DMS 273 treated with DMSO at 0.1 percent for 48 hours (cell line): Measurements from ENCODE around the gene DOCK1.
"Not testable (repeated sequence)": the region's sequence is repeated elsewhere in the genome, so short reads cannot be mapped to it uniquely, and the experiment has no call there.

ENCODE experiments used
- DNase-seq: peaks from one replicate; lab custom pipeline; 2025; lab: John Stamatoyannopoulos, UW

Gene DOCK1

DNA sequence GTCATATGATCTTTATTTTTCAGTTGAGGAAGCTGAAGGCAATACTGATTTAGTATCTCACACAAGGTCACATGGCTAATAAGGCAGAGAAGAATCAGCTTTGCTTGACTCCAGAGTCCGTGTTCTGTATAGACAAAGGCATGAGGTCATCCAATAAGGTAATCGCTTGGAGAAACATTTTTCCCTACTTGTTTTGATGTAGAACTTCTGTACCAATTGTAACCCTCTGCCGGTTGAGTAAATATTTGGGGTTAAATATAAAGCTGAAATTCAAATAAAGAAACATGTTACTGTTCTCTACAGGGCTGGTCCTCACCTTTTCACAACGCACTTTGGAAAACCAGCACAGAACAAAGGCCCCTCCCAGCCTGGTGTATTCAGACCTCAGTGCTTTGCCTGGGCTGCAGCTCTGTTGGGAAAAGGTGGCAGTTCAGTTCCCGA, 374.1 kb downstream of the DOCK1 start:
- no peak for DNase-seq

DNA sequence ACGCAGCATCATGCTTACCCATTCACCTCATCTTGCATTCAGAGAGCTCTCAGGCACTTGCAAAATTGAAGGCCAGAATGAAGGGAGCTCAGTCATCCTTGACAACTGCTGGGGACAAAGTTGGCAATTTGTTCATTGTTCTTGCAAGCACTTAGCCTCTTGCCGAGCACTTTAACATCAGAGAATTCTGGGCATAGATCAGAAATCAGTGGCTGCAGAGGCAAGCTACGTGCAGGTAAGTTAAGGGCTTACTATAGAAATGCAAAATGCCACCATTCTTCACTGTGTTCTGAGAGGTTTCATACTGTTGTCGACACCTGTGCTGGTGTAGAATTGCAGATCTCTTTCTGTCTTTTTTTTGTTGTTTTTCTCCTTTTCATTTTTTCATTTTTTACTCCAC, 375.2 kb downstream of the DOCK1 start:
- DNase-seq = no peak

DNA sequence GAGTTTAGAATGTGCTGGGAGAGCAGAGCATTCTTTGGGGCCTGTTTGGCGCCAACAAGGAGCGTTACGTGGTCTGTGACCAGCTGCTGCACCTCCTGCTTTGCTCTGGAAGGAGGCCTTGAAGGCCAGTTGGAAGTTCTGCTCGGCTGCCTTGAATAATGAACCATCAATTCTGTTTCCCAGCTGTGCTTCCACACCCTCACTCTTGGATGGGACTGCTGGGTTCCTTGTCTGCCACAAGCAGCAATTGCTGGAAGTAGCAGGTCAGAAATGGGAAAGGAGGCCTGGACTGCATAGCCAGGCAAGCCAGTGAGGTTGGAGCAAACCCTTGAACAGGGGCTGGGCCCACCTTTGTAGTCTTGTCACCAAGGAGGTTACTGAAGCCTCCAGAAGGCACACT, 377.8 kb downstream of the DOCK1 start:
- DNase-seq = peak; percentile 63

DNA sequence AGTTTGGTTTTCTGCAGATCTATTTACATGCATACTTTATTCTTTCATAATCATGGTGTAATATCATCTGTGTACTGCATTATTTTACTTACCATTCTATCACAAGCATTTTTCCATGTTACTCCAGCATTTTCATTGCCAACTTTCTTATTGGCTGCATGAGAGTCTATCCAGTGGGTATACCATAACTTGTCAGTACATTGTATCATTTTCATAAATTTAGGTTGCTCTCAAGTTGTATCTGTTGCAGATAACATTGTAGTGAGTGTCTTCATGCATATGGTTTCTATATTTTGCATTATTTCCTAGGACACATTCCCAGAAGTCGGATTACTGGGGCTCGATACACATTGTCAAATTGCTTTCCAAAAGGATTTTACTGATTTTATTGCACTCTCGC, 378.3 kb downstream of the DOCK1 start:
- DNase-seq = no peak

DNA sequence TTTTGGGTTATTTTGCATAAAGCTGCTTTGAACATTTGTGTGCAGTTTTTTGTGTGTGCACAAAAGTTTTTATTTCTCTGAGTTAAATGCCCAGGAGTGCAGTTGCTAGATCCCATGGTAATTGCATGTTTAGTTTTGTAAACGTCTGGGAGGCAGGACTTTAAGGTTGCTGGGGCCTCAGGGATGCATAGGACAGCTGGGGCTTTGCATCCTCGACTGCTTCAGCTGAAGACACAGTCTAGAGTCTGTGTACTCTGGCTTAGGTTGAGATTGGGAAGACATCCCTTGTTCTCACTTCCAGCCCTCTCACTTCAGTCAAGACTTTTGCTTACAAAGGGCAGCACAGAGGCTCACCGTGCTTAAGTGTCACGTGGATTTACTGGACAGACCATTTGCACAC, 385.6 kb downstream of the DOCK1 start:
- DNase-seq = no peak

DNA sequence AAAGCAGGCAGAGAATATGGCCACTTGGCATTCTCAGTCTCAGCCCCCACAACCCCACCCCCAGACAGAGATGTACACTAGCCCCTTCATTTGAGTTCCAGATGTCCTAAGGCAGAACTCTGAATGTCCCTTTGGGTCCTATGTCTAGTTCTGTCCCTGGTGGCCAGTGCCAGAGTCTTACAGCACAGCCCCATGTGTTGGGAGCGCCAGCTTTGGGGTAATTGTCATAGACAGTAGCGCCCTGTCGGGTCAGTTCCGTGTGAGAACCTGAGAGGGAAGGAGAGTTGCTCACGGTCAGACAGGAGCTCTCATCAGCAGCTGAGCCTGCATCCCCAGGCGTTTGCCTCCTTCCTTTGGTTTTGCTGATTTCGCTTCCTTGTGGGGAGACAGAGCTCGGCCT, 386.1 kb downstream of the DOCK1 start:
- no peak for DNase-seq

DNA sequence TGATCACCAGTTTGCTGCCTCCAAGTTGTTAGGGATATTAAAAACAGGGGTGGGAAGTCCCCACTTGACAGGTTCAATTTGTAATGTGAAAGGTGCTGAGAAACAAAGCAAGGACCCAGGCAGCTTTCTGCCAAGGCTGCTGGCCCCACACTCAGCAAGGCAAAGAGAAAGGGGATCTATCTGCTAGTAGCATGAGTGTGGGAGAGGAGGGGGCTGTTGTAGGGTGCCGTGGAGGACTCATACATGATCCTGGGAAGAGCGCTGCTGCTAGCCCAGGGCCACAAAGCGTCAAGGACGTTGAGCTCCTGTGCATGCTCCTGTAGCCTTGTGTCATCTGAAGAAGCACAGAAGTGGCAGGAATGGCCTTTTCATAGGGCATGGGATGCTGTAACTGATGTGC, 387.7 kb downstream of the DOCK1 start:
- DNase-seq = no peak

DNA sequence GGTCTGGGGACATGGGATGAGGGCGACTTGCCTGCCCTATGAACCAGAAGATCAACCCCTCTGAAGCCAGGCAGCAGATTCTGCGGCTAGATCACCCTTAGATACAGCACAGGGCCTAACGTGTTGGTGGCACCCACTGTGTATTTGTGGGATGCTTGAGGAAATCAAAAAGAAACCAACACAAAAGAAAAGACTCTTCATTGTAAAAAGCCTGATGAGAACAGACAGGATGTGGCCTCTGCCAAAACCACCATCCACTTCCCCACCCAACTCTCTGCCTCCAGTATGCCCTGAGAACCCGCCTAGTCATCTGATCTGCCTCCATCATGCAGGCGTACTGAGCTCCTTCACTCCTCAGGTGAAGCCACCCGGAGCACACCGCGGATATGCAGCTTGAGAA, 388.4 kb downstream of the DOCK1 start:
- no peak for DNase-seq

DNA sequence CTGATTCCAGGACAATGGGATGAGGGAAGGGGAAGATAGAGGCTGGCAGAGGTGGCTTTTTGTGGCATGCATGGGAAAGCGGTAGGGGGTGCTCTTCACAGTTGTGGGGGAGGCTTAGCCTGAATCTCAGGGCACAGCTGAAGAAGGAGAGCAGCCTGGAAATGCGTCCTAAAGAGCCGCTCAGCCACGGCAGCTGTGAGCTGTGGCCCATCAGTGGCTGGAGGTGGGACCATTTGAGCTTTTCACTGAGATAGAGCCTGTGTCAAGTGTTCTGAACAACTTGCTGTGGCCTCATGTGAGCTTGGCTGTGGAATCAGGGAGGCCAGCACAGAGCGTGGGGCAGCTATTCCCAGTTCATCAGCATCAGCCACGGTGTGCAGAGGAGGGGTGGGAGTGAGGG, 391.5 kb downstream of the DOCK1 start:
- no peak for DNase-seq

DNA sequence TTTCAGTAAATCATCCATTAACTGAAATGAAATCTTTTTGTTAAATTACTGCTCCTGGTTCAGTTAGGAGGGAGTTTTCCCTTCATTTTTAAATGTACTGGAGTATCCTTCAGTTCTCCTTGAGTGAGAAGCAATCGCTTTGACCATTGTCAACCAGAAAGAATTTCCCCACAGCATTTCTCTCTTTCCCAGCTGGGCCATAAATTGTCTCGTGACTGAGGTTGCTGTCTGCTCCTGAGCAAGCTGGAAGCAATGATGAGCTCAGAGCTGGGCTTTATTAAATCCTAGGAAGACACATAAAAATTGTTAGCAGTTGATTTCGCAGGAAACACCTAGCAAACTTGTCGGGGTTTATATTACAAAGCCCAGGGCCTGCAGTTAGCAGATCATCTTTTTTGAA, 393.2 kb downstream of the DOCK1 start:
- DNase-seq = no peak

DNA sequence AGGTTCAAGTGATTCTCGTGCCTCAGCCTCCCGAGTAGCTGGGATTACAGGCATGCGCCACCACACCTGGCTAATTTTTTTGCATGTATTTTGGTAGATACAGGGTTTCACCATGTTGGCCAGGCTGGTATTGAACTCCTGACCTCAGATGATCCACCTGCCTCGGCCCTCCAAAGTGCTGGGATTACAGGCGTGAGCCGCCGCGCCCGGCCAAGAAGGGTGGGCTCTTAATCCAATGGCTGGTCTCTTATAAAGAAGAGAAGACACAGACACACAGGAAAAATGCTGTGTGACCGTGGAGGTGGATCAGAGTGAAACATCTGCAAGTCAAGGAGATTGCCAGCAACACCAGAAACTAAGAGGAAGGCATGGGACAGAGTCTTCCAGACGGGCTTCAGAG, 394.0 kb downstream of the DOCK1 start:
- not testable (repeated sequence) for DNase-seq

DNA sequence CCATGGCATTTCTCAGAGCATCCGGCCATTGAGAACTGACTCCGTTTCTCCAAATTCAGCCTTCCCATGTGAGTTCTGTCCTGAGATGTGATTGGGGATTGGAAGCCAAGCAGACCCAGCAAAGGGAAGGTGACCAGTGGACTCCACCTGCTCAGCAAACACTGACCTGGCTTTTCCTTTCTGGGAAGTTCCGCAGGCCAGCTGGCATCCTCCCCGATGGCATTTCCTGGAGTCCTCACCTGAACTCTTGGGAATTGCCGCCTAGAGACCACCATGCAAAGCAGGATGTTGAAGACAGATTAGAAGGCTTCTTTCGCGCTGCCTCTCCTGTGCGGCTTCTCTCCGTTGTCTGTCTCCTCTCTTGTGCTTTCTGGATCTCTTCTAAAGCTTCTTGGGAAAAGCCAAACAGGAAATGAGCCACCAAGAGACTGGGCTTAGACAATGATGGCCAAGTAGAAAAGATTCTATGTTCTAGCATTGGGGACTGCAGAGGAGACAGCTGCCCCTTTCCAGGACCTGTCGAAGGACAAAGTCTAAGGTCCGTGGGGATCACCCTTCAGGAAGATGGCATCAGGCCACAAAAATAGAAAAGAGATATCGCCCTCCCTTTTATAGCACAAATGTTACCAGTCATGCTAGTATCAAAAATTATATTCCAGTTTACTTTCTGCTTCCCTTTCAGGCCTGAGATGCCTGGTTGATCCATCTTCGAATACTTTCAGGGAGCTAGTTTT, 394.9 kb downstream of the DOCK1 start:
- DNase-seq = no peak

DNA sequence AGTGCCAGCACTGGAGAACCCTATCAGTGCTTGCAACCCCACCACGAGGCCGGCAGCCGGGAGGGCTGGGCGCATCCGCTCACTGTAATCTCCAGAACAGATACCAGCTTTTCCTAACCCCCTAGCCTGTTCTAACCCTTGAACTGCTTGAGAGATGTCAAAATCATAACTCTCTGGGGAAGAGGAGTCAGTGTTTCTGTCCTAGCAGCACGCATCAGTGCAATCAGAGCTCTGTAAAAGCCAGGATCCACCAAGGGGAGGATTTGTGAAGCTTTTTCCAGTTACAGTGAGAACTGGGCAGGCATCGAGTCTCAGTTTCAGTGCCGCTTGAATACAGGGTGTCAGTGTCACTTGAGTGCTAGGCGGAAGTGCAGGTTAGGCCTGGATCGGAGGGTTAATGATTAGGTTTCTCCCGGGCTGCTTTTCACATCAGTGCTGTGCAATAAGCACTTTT, 395.7 kb downstream of the DOCK1 start:
- no peak for DNase-seq

DNA sequence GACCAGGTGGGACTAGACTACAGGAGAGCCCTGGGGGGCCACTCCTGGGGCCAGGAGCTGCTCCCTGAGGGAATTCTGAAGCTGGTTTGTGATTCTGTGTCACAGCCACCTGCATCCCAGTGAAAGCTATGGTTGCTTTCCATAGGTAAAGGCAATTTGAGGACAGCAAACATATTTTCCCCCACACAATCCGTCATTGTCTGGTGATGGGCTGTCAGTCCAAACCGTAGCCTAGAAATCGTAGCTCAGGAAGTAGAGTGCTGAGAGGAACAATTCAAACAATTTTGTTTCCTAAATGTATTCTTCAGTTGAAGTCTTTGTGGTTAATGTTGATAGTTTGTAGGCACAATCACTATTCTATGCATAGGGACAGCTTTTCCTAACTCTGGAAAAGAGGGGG, 397.1 kb downstream of the DOCK1 start:
- no peak for DNase-seq

DNA sequence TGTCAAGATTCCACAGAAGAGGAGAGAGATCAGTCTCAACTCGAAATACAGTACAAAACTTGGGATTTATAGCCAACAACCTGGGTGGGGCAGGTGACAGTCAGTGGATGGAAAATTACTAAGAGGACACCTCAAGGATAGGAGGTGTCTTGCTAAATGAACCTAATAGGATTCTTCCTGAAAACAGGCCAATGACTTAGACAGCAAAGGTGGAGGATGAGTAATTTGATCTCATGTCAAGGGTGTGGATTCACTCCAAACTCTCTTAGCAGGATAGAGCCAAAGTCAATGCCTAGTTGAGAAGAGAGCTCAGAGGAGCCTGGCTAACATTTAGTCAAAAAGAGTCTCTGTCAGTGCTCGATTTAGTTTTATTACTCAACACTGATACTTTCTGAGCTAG, 397.9 kb downstream of the DOCK1 start:
- DNase-seq = no peak

DNA sequence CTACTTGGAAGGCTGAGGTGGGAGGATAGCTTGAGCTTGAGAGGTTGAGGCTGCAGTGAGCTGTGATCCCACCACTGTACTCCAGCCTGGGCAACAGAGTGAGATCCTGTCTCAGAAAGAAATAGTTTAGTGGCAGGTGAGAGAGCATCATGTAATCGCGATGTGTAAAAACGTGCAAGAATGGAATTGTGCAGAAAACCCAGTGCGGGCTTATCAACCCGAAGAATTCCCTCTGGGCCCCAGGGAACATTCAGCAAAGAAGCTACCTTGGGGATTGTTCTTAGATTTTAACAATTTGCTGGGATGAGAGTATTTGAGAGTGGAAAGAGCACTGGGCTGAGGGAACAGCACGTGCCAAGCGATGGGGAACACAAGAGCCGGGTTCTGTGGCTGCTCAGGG, 398.5 kb downstream of the DOCK1 start:
- DNase-seq = no peak

DNA sequence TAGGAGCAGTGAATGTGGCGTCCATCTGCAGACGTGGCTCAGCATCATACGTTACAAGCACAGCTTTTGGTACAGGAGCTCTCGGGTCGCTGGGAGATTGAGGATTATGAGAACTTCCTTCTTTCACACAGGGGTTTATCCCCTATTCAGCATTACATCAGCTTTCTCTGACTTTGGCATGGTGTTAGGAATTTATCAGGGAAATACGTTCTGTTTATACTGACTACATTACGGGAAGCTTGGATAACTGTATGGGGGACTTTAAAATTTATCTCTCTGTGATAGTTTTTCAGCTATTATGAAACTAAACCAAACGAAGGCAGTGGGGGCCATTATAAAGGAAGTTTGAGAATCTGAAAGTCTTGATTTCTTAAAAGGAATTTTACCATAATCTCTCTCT, 401.3 kb downstream of the DOCK1 start:
- DNase-seq = no peak

DNA sequence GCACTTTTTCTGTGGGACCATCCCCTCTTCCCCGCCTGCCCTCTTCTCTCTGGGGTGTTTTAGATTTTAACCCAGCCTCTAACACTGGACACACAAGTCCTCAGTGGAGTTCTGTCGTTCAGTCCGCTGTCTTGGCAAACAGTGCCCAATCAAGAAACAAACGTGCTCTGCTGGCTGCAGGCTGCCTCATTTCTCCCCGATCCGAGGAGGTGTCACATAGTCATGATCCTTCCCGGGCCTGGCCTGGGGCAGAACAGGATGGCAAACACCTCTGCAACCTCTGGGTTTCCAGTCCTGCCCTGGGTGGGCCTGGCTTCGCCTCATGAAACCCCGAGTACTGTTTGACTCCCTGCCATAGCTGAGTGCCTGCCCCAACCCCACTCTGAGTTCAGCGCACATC, 402.1 kb downstream of the DOCK1 start:
- DNase-seq = no peak

DNA sequence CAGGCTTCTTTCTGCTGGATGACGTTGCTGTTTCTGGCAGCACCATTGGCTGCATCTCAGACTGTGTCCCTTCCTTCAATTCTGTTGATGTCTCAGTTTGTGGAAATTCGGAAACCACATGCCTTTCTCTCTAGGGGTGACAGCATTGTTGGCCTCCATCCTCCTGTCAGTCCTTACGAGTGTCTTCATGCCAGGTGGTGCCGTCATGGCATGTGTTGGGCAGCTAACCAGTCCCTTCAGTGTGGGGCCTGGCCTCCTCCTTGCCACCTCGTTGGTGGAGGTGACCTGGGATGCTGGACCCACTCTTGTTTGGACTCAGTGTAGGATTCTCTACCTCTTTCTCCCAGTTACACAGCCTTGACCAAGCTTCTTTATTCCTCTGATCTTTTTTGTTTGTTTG, 402.8 kb downstream of the DOCK1 start:
- DNase-seq = no peak

DNA sequence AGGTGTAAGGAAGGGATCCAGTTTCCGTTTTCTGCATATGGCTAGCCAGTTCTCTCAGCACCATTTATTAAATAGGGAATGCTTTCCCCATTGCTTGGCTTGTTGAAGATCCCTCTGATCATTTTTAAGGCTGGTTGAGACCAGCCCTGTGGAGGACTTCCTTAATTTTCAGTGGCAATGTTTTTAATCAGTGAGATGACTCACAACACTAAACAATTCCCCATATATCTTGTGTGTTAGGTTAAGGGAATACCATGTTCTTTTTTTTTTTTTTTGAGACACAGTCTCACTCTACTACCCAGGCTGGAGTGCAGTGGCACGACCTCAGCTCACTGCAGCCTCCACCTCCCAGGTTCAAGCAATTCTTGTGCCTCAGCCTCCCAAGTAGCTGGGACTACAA, 404.4 kb downstream of the DOCK1 start:
- DNase-seq = not testable (repeated sequence)

DNA sequence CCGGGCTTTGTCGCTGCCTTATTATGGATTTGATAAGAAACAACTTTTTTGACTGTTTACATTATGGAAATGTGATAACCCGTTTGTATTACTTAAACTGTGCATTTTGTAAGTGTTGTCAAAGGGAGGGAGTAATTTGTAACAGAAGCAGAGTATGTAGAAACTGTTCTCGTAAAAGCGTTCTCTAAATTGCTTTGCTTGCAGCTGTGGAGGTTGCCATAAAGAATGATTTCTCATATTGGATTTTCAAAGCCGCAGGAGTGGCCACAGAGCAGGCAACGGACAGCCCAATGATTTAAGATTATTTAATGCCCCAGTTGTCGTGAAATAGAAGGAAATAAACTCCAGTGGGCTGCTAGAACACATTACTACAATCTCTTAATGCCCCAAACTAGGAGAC, 405.2 kb downstream of the DOCK1 start:
- DNase-seq = no peak

DNA sequence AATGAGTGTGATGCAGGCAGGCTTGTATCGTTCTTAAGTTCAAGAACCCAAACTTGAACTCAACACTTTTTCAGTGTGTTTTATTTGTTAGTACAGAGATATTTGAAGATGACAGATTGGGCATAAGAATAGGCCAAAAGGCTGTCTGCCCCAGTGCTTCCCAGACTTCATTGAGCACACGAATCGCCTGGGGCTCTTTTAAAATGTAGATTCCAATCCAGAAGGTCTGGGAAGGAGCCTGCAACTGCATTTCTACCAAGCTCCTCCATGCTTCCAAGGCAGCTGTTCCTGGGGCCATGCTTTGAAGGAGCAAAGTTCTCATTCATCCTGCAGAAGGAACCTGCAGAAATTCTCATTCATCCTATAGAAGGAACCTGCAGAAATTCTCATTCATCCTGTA, 405.7 kb downstream of the DOCK1 start:
- no peak for DNase-seq

DNA sequence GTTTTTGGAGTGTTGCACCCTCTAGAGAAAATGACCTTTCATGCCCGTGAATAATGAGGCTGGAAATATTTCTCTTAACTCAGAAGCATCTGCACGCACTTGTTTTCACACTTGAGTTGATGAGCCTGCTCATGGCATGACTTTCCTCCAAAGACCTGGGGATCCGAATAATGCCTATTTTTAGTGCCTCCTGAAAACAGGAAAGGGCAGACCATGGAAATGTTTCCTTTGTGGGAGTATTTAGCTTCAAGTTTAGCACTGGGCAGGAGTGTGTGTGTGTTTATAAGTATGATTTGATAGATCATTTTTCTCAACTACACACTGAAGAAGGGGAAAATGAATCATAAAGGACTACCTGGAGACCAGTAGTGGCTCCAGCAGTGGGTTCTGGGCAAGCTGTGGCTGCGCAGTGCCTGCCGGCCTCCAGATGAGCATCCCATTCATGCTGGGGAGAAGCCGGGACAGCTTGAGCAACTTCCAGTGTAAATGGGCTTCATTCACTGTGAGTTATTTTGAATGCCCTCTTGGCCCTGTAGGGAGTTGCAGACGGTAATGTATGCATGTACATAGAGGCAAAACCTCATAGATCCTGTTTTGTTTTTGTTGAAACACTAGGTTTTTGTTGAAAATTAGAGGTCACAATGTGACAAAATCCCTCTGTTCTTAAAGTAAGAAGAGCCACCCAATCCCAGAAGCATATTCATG, 408.9 kb downstream of the DOCK1 start:
- no peak for DNase-seq

DNA sequence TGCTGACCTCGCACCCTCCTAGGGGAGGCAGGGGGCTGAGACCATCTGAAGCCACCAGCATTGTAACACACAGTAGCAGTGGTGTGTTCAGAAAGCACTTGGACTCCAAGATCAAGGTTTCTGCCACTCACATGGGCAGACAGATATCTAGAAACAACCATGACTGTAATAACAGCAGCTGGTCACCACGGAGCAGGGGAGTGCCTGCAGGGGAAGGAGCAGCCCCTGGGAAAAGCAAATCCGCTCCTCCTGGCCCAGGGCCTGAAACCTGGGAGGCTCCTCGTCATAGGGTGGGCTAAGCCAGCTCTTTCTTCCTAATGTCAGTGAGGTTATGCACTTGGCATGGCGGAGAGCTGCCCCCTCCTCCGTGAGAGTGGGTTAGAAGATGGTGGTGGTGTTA, 409.6 kb downstream of the DOCK1 start:
- no peak for DNase-seq
